GM12892 (cell line): ENCODE measurements around the gene EPHA10.
A peak's percentile ranks its signal among the peaks of the same experiment; 100 is the strongest.

Experiments used
- DNase-seq: peaks from one replicate; pipeline ENCODE4 v3.0.0; 2011; ENCODE audit not compliant: insufficient read length
- FAIRE-seq: peaks from 2 replicates; lab custom pipeline; 2011; peaks lifted over from hg19 to GRCh38; lab: Jason Lieb, UNC
- POLR2A ChIP-seq: IDR thresholded peaks from 2 replicates; pipeline ENCODE4 v1.6.1; 2011; ENCODE audit warnings: low read depth, low read length, control low read depth
- POLR2AphosphoS5 ChIP-seq: IDR thresholded peaks from 2 replicates; pipeline ENCODE4 v1.6.1; 2011; ENCODE audit warnings: low read depth, low read length, control low read depth
- TAF1 ChIP-seq: IDR thresholded peaks from 2 replicates; pipeline ENCODE4 v1.6.1; 2011; ENCODE audit warnings: low read depth, mild to moderate bottlenecking, control low read depth, low read length, borderline replicate concordance

Gene EPHA10

DNA sequence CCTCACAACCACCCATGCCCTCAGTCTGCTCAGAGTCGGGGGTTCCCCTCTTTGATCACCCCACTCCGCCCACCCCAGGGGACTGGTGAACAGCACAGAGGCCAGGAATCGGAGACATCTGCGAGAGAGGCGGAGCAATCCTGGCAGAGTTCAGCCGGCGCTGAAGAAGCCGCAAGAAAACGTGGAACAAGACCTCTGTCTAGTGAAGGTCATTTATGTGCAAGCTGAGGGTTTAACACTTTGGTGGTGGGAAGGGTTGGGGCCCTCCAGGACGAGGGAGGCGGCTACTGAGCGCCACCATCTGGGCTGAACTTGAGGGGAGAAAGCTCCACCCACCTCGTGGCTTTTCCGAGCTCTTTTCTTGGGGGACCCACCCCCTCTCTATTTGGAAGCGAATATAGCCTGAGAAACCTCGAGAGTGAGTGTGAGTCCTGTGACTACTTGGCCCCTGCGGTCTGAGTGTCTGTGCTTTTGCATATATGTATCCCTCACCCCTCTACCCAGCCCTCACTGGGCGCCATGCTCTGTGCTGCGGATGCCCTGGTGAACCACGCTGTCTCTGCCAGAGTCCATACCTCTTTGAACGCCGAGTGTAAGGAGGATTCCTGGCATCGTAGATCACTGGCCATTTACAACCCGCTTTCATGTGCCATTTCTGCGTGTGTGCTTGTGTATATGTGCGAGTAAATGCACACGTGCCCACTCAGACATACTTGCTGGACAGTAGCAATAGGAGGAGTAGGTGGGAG lies 1.2 kb upstream of the EPHA10 start:
- DNase-seq (no peak), FAIRE-seq (no peak)
- TF ChIP-seq POLR2A, result no peak
- TF ChIP-seq TAF1, result no peak
- TF ChIP-seq POLR2AphosphoS5, result no peak

DNA sequence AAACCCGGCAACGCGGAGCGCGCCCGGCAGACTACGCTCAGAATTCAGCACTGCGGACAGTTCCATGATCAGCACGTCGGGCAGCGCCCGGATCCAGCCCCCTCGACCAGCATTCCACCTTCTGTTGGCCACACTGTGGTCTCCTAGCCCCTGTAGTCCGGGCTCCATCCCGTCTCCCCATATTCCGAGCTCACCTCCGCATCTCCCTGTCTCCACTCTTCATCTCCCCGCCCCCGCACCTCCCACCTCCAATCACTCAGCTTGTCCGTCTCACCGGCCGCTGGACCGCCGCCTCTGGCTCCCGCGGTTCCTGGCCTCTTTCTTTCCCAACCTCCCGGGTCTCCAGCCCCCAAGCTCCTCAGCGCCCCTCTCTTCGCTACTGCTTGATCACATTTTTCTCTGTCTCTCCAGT lies 500 bp downstream of the EPHA10 start:
- FAIRE-seq (no peak), DNase-seq (no peak)
- TF ChIP-seq TAF1 (no peak), POLR2AphosphoS5 (no peak), POLR2A (no peak)

DNA sequence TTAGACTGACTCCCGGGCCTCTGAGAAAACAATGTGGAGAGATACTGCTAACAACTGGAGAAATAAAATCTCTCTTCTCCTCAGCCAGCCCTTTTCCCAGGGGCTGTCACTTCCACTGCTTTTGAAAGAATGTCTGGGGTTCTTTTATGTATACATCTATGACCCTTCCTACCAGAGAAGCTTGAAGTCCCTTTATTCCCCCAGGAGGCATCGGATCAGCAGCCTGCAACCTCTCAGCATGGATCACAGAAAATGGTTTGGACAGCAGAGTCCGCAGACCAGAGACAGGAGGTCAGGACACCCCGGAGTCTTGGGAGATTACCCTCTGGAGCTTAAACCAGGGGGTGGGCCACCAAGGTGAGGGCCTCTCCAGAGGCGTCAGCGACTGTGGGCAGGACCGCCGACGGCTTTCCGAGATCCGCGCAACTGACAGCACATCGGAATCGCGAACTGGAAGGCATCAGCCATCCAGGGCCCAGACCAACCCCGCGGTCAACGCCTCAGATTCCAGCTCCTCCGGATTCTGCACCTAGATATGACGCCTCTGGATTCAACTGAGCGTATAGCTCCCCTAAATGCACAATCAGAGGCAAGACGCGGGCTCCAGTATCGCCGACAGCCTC lies 1.0 kb downstream of the EPHA10 start:
- FAIRE-seq (no peak), DNase-seq (no peak)
- TF ChIP-seq POLR2AphosphoS5, result no peak
- TF ChIP-seq TAF1, result no peak
- TF ChIP-seq POLR2A, result no peak

DNA sequence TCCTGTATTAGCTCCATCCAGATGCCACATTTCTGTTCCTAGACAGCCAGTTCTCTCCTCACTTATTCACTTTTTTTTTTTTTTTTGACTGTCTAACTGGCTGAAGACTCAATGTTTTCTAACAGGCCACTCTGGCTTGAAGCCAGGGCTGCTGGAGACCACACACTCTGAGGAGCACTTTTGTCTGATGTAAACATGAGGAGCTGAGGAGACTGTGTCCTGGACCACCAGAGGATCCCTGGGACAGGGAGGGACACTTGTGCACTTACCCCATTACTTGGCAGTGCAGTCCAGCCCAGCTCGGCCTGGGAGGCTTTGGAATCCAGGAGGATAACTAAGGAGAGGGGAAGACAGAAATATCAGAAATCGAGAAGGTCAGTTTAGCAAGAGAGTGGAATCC lies 2.4 kb downstream of the EPHA10 start:
- TF ChIP-seq TAF1 (no peak), POLR2AphosphoS5 (no peak), POLR2A (no peak)
- no peak for FAIRE-seq
- no peak for DNase-seq

DNA sequence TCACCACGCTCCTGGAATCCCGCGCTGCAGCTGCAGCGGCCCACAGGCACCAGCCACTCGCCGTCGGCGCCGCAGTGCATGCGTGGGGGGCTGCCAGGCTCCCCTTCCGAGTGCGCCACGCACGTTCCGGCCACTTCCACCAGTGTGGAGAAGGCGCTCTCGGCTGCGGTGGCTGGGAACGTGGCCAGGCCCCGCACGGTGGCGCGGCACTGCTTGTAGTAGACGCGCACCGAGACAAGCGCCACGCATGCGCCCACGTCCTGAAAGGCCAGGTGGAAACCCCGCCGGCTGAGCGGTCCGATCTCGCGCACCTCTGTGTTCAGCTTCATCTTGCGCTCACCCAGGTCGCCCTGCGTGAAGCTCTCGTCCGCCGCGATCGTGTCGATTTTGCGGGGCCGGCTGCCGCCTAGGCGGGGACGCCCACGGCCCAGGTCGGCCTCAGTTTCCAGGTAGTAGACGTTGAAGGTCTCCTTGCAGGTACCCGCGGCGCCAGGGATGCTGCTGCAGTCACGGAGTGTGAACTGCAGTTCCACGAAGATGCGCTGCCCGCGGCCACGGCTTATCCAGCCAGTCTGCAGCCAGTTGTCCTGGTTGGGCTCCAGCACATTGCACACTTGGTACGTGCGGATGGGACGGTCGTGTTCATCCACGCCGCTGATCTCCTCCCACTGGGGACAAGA lies 3.4 kb downstream of the EPHA10 start:
- FAIRE-seq (no peak), DNase-seq (no peak)
- no peak for TF ChIP-seq TAF1
- TF ChIP-seq POLR2AphosphoS5, result no peak
- TF ChIP-seq POLR2A, result no peak

DNA sequence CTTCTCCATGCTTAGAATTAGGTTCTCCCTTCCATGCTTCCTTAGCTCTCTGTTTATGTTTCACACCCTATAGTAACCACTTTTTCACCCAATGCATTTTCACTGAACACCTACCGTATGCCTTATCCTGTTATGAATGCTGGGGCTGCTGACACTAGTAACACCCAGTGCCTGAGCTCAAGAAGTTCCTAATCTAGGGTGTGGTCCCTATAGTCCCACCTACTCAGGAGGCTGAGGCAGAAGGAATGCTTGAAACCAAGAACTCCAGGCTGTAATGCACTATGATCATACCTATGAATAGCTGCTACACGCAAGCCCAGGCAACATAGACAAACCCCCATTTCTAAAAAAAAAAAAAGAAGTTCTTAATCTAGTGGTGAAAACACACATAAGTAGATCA lies 5.5 kb downstream of the EPHA10 start:
- TF ChIP-seq TAF1, result no peak
- no peak for TF ChIP-seq POLR2AphosphoS5
- TF ChIP-seq POLR2A, result no peak
- DNase-seq (no peak), FAIRE-seq (no peak)

DNA sequence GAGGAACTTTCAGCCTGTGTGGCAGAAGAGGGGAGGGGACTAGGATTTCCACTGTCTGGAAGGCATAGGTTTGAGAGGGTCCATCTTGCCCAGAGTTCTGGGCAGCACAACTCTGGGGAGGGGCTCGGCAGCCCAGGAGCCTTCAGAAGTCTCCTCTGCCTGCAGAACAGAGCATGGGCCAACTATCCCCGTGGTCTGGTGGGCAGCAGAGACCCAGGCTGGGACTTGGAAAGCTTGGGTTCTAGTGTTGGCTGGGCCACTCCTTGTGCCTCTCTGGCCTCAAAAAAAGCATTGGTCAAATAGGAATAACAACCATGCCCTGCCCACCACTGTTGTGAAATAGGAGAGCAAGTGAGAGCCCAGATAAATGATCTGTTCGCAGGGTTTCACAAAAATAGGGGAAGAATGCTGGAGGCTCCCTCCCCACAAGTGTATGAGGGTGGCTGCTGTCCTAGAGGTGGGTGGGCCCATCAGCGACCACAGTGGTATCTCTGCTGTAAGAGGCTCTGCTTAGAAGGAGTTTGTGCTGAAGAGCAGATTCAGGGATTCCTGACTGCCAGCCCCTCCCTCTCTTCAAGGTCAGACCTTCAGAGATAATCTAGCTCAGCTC lies 8.9 kb downstream of the EPHA10 start:
- FAIRE-seq (no peak), DNase-seq (no peak)
- TF ChIP-seq POLR2A, result no peak
- TF ChIP-seq TAF1, result no peak
- TF ChIP-seq POLR2AphosphoS5, result no peak

DNA sequence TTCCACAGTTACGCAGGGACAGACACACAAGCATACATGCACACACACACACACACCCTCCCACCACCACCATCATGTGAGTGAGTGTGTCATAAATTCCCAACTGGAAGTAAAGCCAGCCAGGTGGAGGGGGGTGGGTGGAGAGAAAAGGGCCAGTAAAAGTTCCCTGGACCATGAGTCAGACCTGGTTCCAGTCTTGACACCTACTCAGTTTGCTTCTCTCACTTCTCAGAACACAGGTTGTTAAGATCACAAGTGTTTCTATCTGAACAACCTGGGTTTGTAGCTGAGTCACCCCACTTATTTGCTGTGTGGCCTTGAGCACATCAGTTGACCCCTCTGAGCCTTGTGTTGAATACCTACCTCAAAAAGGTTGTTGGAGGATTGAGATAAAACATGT lies 9.6 kb downstream of the EPHA10 start:
- peak; percentile 63 for FAIRE-seq
- TF ChIP-seq TAF1 (no peak), POLR2A (no peak), POLR2AphosphoS5 (no peak)
- no peak for DNase-seq

DNA sequence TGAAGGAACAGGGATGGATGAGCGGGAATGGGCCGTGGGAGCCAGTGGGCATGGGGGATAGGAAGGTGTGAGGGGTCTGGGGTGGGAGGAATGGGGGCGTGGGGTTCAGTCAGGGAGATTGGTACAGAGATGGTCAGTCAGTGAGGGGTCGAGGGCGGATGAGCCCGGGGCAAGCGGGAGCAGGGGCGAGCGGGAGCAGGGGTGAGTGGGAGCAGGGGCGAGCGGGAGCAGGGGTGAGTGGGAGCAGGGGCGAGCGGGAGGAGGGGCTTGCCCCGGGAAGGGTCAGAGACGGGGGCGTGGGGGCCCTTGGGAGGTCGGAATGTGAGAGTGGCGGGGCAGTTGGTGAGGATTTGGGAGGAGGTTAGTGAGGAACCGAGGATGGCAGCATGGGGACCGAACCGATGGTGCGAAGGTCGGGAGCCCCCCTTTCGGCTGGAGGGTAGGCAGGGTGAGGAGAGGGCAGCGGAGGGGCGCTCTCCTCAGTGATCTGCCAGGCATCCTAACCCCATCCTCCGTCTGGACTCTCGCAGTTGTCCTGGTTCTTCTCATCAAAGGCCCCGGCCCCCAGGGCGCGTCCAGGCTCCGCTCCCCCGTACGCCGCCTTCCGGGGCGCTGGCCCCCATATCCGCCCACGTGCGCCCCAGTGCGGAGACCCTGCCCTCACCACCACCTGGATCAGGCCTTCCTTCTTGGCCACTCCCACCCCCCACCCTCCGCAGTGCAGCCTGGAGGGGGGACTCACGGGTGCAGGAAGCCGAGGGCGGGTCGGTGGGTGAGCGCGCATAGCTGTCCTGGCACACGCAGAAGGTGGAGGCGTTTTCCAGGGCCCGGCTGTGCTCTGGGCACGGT lies 11.2 kb downstream of the EPHA10 start:
- no peak for DNase-seq
- FAIRE-seq, result no peak
- no peak for TF ChIP-seq TAF1
- TF ChIP-seq POLR2AphosphoS5, result no peak
- no peak for TF ChIP-seq POLR2A

DNA sequence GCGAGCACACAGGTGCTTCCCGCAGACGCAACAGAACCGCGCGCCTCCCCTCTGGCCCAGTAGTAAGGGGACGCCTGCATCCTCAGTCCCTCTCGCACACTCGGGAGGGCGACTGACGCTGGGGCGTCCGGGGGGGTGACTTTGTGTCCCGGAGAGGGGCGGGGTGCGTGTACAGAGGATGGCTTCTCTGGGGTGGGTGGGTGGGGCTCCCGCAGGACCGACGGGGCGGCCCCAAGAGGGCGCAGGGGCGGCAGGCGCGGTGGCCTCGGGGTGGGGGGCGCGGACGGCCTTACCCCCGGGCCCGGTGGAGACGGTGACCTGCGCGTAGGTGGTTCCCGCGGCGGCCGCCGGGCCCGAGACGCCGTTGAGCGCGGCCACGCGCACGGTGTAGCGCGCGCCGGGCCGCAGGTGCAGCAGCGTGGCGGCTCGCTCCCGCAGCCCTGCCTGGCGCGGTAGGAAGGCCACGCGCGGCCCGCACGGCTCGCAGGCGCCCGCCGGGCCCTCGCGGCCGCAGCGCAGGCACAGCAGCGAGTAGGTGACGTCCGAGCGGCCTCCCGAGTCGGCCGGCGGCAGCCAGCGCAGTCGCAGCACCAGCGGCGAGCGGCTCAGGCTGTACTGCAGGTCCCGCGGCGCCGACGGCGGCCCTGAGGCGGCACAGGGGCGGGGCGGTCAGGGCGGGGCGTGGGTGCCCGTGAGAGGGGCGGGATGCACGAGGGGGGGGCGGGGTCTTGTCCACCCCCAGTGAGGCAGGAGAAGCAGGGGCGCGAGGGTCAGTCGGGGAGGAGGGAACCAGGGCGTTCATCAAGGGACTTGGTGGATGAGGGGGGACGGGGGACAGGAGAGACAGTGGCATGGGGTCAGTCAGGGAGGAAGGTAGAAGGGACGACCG lies 12.1 kb downstream of the EPHA10 start:
- TF ChIP-seq POLR2AphosphoS5 (no peak), POLR2A (no peak), TAF1 (no peak)
- FAIRE-seq (peak; percentile 72), DNase-seq (peak; percentile 71)
